ENCODE results near the gene SMCR8.

DNA sequence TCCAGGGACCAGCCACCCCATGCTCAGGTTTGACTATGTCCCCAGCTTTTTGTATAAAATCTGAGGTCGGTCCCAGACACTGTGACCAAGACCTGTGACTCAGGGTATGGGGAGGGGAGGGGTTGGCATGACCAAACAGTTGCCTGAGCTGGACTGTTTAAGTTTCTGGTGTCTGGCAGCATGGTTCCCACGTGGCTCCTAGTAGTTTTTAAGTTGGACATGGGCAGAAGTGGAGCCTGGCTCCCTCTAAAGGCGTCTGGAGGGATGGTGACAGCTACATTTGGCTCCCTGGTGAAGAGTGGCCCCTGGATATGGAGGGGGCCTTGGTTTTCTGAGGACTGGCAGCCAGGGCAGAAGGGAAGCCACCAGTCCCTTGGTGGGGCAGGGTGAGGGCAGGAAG is 7.9 kb downstream of the SMCR8 start:
- TF ChIP-seq, protein P1, sequence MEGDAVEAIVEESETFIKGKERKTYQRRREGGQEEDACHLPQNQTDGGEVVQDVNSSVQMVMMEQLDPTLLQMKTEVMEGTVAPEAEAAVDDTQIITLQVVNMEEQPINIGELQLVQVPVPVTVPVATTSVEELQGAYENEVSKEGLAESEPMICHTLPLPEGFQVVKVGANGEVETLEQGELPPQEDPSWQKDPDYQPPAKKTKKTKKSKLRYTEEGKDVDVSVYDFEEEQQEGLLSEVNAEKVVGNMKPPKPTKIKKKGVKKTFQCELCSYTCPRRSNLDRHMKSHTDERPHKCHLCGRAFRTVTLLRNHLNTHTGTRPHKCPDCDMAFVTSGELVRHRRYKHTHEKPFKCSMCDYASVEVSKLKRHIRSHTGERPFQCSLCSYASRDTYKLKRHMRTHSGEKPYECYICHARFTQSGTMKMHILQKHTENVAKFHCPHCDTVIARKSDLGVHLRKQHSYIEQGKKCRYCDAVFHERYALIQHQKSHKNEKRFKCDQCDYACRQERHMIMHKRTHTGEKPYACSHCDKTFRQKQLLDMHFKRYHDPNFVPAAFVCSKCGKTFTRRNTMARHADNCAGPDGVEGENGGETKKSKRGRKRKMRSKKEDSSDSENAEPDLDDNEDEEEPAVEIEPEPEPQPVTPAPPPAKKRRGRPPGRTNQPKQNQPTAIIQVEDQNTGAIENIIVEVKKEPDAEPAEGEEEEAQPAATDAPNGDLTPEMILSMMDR (conservative IDR thresholded peaks at IDR 0.05 in 1 of 2, IDR thresholded peaks at IDR 0.05 in 1 of 2; ENCODE audit: low read depth in 1 of 2, low read length in 2 of 2), result no peak
- TF ChIP-seq EZH2 (IDR thresholded peaks at IDR 0.05; ENCODE audit: low read length, missing control alignments), result no peak
